Spleen (tissue), 11 donors: ENCODE measurements around the gene ANAPC7. TPM values are rescaled to one million over a fixed set of nuclear protein-coding genes. Genes with fewer than 3 reads are reported as not detected.
A peak's percentile ranks its signal among the peaks of the same experiment; 100 is the strongest.
"Not testable (repeated sequence)": the region's sequence is repeated elsewhere in the genome, so short reads cannot be mapped to it uniquely, and the experiment has no call there.

ENCODE experiments used
- DNase-seq: peaks from one replicate; pipeline ENCODE4 v3.0.0-alpha.2; 2020
- H3K27ac ChIP-seq, 8 donors: fragments of 200-600 bp; sonication (generic) in 7 of 8; 1 replicate in 4 of 8; 2 replicates in 4 of 8; pipeline versions ENCODE4 v1.5.0 to v1.8.0; 2016 to 2021; ENCODE audit warnings: inconsistent platforms in 4 of 8, mild to moderate bottlenecking in 4 of 8, moderate library complexity in 1 of 8
- H3K27me3 ChIP-seq, 7 donors: fragments of 200-600 bp; sonication (generic) in 6 of 7; replicated peaks in 1 of 7; 1 replicate in 4 of 7; 2 replicates in 3 of 7; pipeline versions ENCODE4 v1.5.0 to v1.8.0; 2016 to 2021; ENCODE audit warnings: inconsistent platforms in 3 of 7, mild to moderate bottlenecking in 1 of 7
- H3K36me3 ChIP-seq, 6 donors: fragments of 200-600 bp; sonication (generic) in 5 of 6; 1 replicate in 4 of 6; 2 replicates in 2 of 6; pipeline versions ENCODE4 v1.5.0 to v1.8.0; 2016 to 2021; ENCODE audit warnings: inconsistent platforms in 2 of 6
- H3K4me1 ChIP-seq, 6 donors: fragments of 200-600 bp; sonication (generic) in 5 of 6; 1 replicate in 3 of 6; 2 replicates in 3 of 6; pipeline versions ENCODE4 v1.5.0 to v1.8.0; 2016 to 2021; ENCODE audit warnings: inconsistent platforms in 3 of 6
- H3K4me3 ChIP-seq, 8 donors: fragments of 200-600 bp; sonication (generic) in 7 of 8; 1 replicate in 4 of 8; 2 replicates in 4 of 8; pipeline versions ENCODE4 v1.5.0 to v1.8.0; 2016 to 2021; ENCODE audit warnings: inconsistent platforms in 4 of 8, mild to moderate bottlenecking in 4 of 8, moderate library complexity in 2 of 8
- H3K9me3 ChIP-seq, 8 donors: fragments of 200-600 bp; sonication (generic) in 7 of 8; 1 replicate in 4 of 8; 2 replicates in 4 of 8; pipeline versions ENCODE4 v1.5.0 to v1.8.0; 2016 to 2021; ENCODE audit warnings: inconsistent platforms in 4 of 8
- CTCF ChIP-seq, 11 experiments: fragments of 200-600 bp in 7 of 11; fragments of 450-650 bp in 4 of 11; sonication (generic) in 4 of 11; IDR thresholded peaks in 8 of 11; conservative IDR thresholded peaks in 3 of 11; 1 replicate in 7 of 11; 2 replicates in 4 of 11; pipeline versions ENCODE4 v1.4.0 to v1.8.0; 2016 to 2021; ENCODE audit warnings: antibody characterized with exemption in 11 of 11, inconsistent platforms in 4 of 11, mild to moderate bottlenecking in 1 of 11
- POLR2A ChIP-seq, 3 donors: fragments of 450-650 bp; IDR thresholded peaks; one replicate each; pipeline ENCODE4 v1.5.1; 2017; ENCODE audit warnings: antibody characterized with exemption in 3 of 3, mild to moderate bottlenecking in 1 of 3
- POLR2AphosphoS5 ChIP-seq, 3 donors: sonication (generic); formaldehyde crosslinking; IDR thresholded peaks; one replicate each; pipeline ENCODE4 v1.5.1; 2017; ENCODE audit warnings: antibody characterized with exemption in 3 of 3
- WGBS, 5 donors: extraction: QIAGEN DNeasy Blood & Tissue Kit in 3 of 5; methylation state at CpG; one replicate each; pipeline versions ENCODE4 v1.1.5 to v1.1.7; 2013 to 2018; 5-methylcytosine and 5-hydroxymethylcytosine counted together
- intact Hi-C: fragments of 100-400 bp; cut with DNase I; formaldehyde crosslinking; loops from one replicate; pipeline ENCODE4 v1.15.0; 2023; ENCODE audit warnings: low total_unique reads
- polyA plus RNA-seq, 3 donors: library from polyadenylated mRNA; stranded (reverse); fragments of 200-250 nt; gene quantifications; one replicate each; pipeline ENCODE4 v1.2.1, GENCODE V29; 2013
- total RNA-seq, 7 donors: library from RNA; depleted of rRNA in 3 of 7; stranded (reverse); fragments of >200 nt in 3 of 7; fragmentation: NEBNext Ultra II Directional in 4 of 7; extraction: Animal tissue kit (Norgen Biotek cat#: 25700) in 4 of 7; gene quantifications; one replicate each; pipeline versions ENCODE4 v1.1.0 to v1.2.1, GENCODE V29; 2016 to 2021
- donor health status: healthy with polysubstance abuse.
- donor health status: DM: no; HTN: no; CAD: no; lungs with moderate emphysema.
- donor health status: DM: no; HTN: no; CAD: no.
- donor health status: Bipolar disorder and iron deficiency.
- donor health status: healthy.
- donor health status: DM: no; HTN: no; CAD: no.
- donor health status: DM: yes; HTN: yes; CAD: no.

The ANAPC7 gene
- total and polyA plus RNA-seq, 10 donors, result 32.2 to 78.0 (median 50.3) TPM

- TF ChIP-seq POLR2AphosphoS5 (IDR thresholded peaks at IDR 0.05), result peak in 2 of 3 donors; percentile 58 to 68
- TF ChIP-seq CTCF (IDR thresholded peaks at IDR 0.05 in 8 of 11, conservative IDR thresholded peaks at IDR 0.05 in 3 of 11), result peak in 1 of 11 experiments; percentile 7
- TF ChIP-seq POLR2A (IDR thresholded peaks at IDR 0.05), result no peak
- Histone ChIP-seq H3K27ac (peak overlapping the region; percentile 94 to 99 (median 96)), H3K9me3 (no peaks in the 10 kb centered on the region), H3K36me3 (peaks cover 0 to 26% (median 10%) of the 10 kb centered on the region in 6 donors), H3K27me3 (no peaks in the 10 kb centered on the region), H3K4me3 (peak overlapping the region; percentile 84 to 100 (median 98)), H3K4me1 (peaks cover 13 to 49% (median 28%) of the 10 kb centered on the region in 6 donors)
- 24 to 29% (median 27%) methylated on average over 21 of the region's 21 CpGs for WGBS, 5 donors
- intact Hi-C loops, result no loop called here
- DNase-seq, result peak; percentile 93
Observed at GRCh38 chr12:110403976-110404682, 621 bp upstream of the ANAPC7 start.

GRCh38 chr12:110382683-110383082 is 20.8 kb downstream of the ANAPC7 start:
- peaks cover 0 to 37% (median 7%) of the 10 kb centered on the region in 6 donors for H3K4me1 ChIP-seq
- 81 to 94% (median 89%) methylated on average over 4 of the region's 4 CpGs for WGBS, 5 donors
- no peak overlapping the region for H3K4me3 ChIP-seq
- no peak overlapping the region for H3K27ac ChIP-seq
- no peaks in the 10 kb centered on the region for H3K27me3 ChIP-seq
- TF ChIP-seq POLR2A (IDR thresholded peaks at IDR 0.05) (no peak), CTCF (IDR thresholded peaks at IDR 0.05 in 8 of 11, conservative IDR thresholded peaks at IDR 0.05 in 3 of 11) (no peak), POLR2AphosphoS5 (IDR thresholded peaks at IDR 0.05) (no peak)
- H3K9me3 ChIP-seq, result no peaks in the 10 kb centered on the region
- intact Hi-C loops, result no loop called here
- DNase-seq, result no peak
- peaks cover 2 to 100% (median 83%) of the 10 kb centered on the region in 6 donors for H3K36me3 ChIP-seq

GRCh38 chr12:110379631-110380030 is 23.9 kb downstream of the ANAPC7 start:
- no peak for DNase-seq
- H3K4me3 ChIP-seq, result no peak overlapping the region
- H3K36me3 ChIP-seq, result peaks cover 2 to 100% (median 83%) of the 10 kb centered on the region in 6 donors
- TF ChIP-seq POLR2AphosphoS5 (IDR thresholded peaks at IDR 0.05) (no peak), CTCF (IDR thresholded peaks at IDR 0.05 in 8 of 11, conservative IDR thresholded peaks at IDR 0.05 in 3 of 11) (no peak), POLR2A (IDR thresholded peaks at IDR 0.05) (no peak)
- WGBS, 5 donors, result 68 to 75% (median 71%) methylated on average over 2 of the region's 2 CpGs
- no peaks in the 10 kb centered on the region for H3K9me3 ChIP-seq
- H3K27me3 ChIP-seq, result no peaks in the 10 kb centered on the region
- peak overlapping the region in 7 of 8 donors; percentile 29 to 54 (median 40) for H3K27ac ChIP-seq
- H3K4me1 ChIP-seq, result peaks cover 0 to 36% (median 9%) of the 10 kb centered on the region in 6 donors
- intact Hi-C loops, result no loop called here

- TF ChIP-seq POLR2A (IDR thresholded peaks at IDR 0.05), result no peak
- TF ChIP-seq CTCF (IDR thresholded peaks at IDR 0.05 in 8 of 11, conservative IDR thresholded peaks at IDR 0.05 in 3 of 11), result no peak
- TF ChIP-seq POLR2AphosphoS5 (IDR thresholded peaks at IDR 0.05), result no peak
- 84 to 93% (median 86%) methylated on average over 3 of the region's 3 CpGs for WGBS, 5 donors
- H3K4me1 ChIP-seq, result peaks cover 0 to 32% (median 6%) of the 10 kb centered on the region in 6 donors
- H3K9me3 ChIP-seq, result no peaks in the 10 kb centered on the region
- H3K27me3 ChIP-seq, result no peaks in the 10 kb centered on the region
- H3K36me3 ChIP-seq, result peaks cover 2 to 100% (median 86%) of the 10 kb centered on the region in 6 donors
- H3K4me3 ChIP-seq, result no peak overlapping the region
- intact Hi-C loops, result no loop called here
- H3K27ac ChIP-seq, result peak overlapping the region; percentile 27 to 54 (median 38)
- DNase-seq, result no peak
Observed at GRCh38 chr12:110379197-110379596, 24.3 kb downstream of the ANAPC7 start.

- H3K9me3 ChIP-seq, intact Hi-C loops, DNase-seq, H3K4me3 ChIP-seq, H3K27me3 ChIP-seq: not testable (repeated sequence)
- 80 to 91% (median 83%) methylated on average over 17 of the region's 17 CpGs for WGBS, 5 donors
- H3K4me1 ChIP-seq, result peaks cover 0 to 28% (median 5%) of the 10 kb centered on the region in 6 donors
- H3K36me3 ChIP-seq, result peaks cover 2 to 100% (median 92%) of the 10 kb centered on the region in 6 donors
- H3K27ac ChIP-seq, result peak overlapping the region in 7 of 8 donors; percentile 27 to 54 (median 40)
Observed at GRCh38 chr12:110378131-110378790, 25.2 kb downstream of the ANAPC7 start.
